Measurements from ENCODE around the gene DYDC1.
"Not testable (repeated sequence)": the region's sequence is repeated elsewhere in the genome, so short reads cannot be mapped to it uniquely, and the experiment has no call there.

DYDC1 gene

GRCh38 chr10:80313523-80313922 lies 43.0 kb downstream of the DYDC1 start:
- no peak for TF ChIP-seq CTCF (IDR thresholded peaks at IDR 0.05; ENCODE audit: extremely low read depth, missing control alignments)
- no peak for DNase-seq (ENCODE audit: low spot score)

- not testable (repeated sequence) for DNase-seq (ENCODE audit: low spot score)
These were observed 50.6 kb downstream of the DYDC1 start for GRCh38 chr10:80305989-80306388.

DNA sequence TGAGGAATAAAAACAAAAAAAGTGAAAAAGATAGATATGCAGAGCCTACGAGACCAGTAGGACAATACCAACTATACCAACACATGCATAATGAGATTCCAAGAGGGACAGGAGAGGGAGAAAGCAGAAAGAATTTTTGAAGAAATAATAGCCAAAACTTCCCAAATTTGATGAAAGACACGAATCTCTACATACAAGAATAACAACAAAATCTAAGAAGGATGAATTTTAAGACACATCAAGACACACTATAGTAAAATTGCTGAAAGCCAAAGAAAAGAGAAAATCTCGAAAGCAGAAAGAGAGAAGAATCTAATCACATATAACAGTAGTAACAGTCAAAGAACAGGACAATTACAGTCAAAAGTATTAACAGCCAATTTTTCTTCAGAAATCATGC lies 59.6 kb downstream of the DYDC1 start:
- no peak for TF ChIP-seq CTCF (IDR thresholded peaks at IDR 0.05; ENCODE audit: extremely low read depth, missing control alignments)
- DNase-seq (ENCODE audit: low spot score) = no peak

- TF ChIP-seq CTCF (IDR thresholded peaks at IDR 0.05; ENCODE audit: extremely low read depth, missing control alignments) = no peak
- no peak for DNase-seq (ENCODE audit: low spot score)
These were observed 63.8 kb downstream of the DYDC1 start for GRCh38 chr10:80292607-80293239.

GRCh38 chr10:80290474-80291220 lies 65.9 kb downstream of the DYDC1 start:
- no peak for TF ChIP-seq CTCF (IDR thresholded peaks at IDR 0.05; ENCODE audit: extremely low read depth, missing control alignments)
- DNase-seq (ENCODE audit: low spot score) = no peak

GRCh38 chr10:80289451-80290287 lies 66.9 kb downstream of the DYDC1 start, which contains the start of gene MAT1A:
TSS of gene MAT1A (minus strand) at chr10:80289658. CDS start at chr10:80289423, 235 bp downstream.
- DNase-seq (ENCODE audit: low spot score) = no peak
- no peak for TF ChIP-seq CTCF (IDR thresholded peaks at IDR 0.05; ENCODE audit: extremely low read depth, missing control alignments)

GRCh38 chr10:80288849-80289248 lies 67.7 kb downstream of the DYDC1 start:
- no peak for TF ChIP-seq CTCF (IDR thresholded peaks at IDR 0.05; ENCODE audit: extremely low read depth, missing control alignments)

More at GRCh38 chr10:80288849-80289248, 67.7 kb downstream of the DYDC1 start:
- DNase-seq (ENCODE audit: low spot score) = no peak
